CD4-positive, alpha-beta T cell treated with Interleukin-4 for 1 hour (primary cell): ENCODE measurements around the gene IPO5.
A peak's percentile ranks its signal among the peaks of the same experiment; 100 is the strongest.
"Not testable (repeated sequence)": the region's sequence is repeated elsewhere in the genome, so short reads cannot be mapped to it uniquely, and the experiment has no call there.

Experiments used
- DNase-seq, 2 donors: peaks; one replicate each; pipeline ENCODE4 v3.0.0-alpha.2; 2020 to 2022

IPO5 gene

GRCh38 chr13:97951376-97951775 is 2.1 kb upstream of the IPO5 start:
- no peak for DNase-seq

DNA sequence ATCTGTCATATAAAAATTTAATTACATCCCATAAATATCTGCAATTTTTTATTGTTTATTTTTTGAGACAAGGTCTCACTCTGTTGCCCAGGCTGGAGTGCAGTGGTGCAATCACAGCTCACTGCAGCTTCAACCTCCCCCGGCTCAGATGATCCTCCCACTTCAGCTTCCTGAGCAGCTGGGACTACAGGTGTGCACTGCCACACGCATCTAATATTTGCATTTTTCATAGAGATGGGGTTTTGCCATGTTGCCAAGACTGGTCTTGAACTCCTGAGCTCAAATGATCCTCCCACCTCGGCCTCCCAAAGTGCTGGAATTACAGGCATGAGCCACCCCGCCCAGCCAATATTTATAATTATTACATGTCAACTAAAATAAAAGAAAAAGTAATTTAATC is 644 bp upstream of the IPO5 start:
- not testable (repeated sequence) for DNase-seq

- no peak for DNase-seq
These were observed 7.9 kb downstream of the IPO5 start for GRCh38 chr13:97961340-97961739.

- DNase-seq = no peak
These were observed 9.4 kb downstream of the IPO5 start for GRCh38 chr13:97962887-97963286.

- no peak for DNase-seq
These were observed 13.8 kb downstream of the IPO5 start for GRCh38 chr13:97967226-97967625.

GRCh38 chr13:97967948-97968347 is 14.5 kb downstream of the IPO5 start:
- DNase-seq = no peak

GRCh38 chr13:97971519-97971918 is 18.0 kb downstream of the IPO5 start:
- DNase-seq = no peak

- DNase-seq = no peak
These were observed 21.3 kb downstream of the IPO5 start for GRCh38 chr13:97974773-97975172.

- no peak for DNase-seq
These were observed 21.9 kb downstream of the IPO5 start for GRCh38 chr13:97975280-97975847.

GRCh38 chr13:97975848-97976609 is 22.6 kb downstream of the IPO5 start:
- DNase-seq = peak; percentile 90 to 91

DNA sequence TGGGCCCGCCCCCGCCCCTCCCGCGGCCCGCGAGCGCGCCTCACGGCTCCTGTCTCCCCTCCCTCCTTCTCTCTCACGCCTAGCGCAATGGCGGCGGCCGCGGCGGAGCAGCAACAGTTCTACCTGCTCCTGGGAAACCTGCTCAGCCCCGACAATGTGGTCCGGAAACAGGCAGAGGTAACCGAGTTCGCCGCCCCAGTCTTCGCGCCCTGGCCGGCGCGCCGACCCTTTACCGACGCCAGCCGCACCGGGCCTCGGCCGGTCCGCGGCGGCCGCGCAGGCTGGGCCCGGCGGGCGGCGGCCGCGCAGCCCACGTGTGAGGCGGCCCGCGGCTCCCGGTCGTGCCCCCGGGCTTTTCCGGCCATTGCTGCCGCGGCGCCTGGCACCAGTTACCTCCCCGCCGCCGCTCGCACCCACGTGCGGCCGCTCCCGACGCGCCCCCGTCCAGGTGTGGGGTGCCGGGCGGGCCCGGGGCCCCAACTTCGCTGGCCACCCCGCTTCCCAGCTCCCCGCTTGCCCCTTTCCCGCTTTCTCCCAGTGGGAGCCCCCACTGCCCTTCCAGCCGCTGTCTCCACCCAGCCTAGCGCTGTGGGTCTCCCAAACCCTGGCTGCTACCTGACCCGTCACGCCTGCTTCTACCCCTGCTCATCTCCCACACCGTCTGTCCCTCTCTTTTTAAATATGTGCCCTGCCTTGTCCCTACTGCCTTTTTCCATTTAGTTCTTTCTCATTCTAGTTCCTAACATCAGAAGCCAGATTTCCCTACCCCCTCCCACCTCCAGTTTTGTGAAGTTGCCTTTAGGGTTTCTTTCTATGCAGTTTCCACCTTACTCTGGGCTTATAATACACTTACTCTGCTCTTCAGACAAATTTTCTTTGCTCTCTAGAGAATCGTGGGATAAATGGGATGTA is 23.4 kb downstream of the IPO5 start:
- DNase-seq = no peak

DNA sequence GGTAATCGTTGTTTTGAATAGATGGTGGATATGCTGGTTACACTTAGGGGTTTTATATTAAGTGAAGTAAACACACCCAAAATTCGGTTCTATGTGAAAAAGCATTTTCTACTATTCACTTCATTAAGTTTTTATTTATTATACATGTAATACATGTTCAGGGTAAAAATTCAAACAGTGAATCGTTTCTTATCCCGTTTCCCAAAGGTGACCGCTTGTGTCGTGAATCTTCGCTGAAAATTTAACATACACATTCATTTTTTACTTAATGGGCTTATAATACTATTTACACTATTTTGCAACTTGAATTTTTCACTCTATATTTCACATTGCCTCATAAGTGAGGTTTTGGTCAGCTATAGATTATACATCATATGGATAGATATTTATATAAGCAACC is 24.5 kb downstream of the IPO5 start:
- no peak for DNase-seq

DNA sequence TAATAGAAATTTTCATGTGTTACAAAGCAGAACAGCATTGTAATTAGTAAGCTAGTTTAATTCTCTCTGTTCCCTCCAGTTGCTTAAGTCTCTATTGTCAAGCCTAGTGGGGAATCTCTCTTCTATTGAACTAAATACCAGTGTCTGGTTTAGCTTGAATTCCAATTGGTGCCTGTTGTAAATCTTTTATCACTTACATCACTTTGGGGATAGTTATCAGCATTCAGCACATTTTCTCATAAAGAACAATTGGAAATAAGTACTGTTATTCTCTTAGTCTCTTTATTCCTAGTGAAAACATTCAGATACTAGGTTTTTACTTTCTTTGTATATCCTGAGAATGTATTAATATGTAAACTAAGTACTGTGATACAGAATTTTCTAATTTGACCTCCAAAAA is 25.2 kb downstream of the IPO5 start:
- no peak for DNase-seq

- DNase-seq = no peak
These were observed 25.6 kb downstream of the IPO5 start for GRCh38 chr13:97979051-97979450.

- no peak for DNase-seq
These were observed 26.1 kb downstream of the IPO5 start for GRCh38 chr13:97979556-97979955.

GRCh38 chr13:97982286-97982685 is 28.8 kb downstream of the IPO5 start:
- DNase-seq = no peak

DNA sequence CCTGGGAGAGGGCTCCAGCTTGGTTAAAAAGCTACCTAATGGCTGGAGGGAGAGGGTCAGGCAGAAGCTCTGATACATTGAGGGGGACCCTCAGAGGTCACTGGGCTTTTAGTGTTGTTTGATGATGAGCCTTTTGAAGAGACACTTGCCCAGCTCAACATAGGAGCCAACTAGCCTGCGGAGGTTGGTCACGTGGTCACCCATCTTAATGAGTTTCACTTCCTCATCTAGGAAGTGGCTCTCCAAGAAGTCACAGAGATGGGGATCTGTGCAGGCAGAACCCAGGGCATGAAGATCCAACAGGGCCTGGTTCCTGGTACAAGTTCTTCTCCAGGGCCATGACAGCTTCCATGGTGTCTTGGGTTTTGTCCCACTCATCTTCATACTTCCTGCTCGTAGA is 33.4 kb downstream of the IPO5 start:
- peak in 1 of 2 donors; percentile 47 for DNase-seq

- no peak for DNase-seq
These were observed 46.2 kb downstream of the IPO5 start for GRCh38 chr13:97999653-98000052.

DNA sequence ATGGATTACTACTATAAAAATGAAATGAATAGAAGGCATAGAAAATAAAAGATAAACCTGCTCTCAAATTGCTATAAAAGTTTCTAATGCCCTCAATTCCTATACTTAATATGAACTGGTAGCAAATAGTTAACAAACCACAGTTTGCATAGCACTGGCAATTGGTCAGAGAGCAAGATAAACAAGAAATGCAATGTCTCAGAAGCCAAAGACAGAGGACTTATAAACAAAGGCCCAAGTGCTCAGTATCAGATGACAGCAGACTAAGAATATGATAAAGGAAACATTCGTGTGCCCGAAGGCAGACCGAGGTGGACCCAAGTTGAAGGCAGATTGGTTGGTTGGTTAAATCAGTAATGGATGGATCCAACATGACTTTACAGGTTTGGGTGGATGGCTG is 50.6 kb downstream of the IPO5 start:
- no peak for DNase-seq

DNA sequence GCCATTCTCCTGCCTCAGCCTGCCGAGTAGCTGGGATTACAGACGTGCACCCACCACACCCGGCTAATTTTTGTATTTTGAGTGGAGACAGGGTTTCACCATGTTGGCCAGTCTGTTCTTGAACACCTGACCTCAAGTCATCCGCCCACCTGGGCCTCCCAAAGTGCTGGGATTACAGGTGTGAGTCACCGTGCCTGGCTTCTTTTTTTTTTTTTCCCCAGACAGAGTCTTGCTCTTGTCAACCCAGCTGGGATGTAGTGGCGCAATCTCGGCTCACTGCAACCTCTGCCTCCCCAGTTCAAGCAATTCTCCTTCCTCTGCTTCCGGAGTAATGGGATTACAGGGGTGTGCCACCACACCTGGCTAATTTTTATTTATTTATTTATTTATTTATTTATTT is 51.5 kb downstream of the IPO5 start:
- not testable (repeated sequence) for DNase-seq

DNA sequence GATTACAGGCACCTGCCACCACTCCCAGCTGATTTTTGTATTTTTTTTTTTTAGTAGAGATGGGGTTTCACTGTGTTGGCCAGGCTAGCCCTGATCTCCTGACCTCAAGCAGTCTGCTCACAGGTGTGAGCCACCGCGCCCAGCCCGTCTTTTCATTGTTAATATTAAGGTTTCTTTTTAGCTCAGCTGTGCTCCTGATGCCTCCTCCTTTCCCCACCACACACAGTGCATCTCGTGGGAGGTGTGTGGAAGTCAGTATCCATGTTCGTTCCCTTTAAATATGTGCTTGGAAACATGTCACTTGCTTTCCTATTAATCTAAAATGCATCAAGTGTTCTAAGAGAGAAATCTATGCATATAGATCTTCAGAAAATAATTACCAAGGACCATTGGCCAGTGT is 53.5 kb downstream of the IPO5 start:
- DNase-seq = no peak

- DNase-seq = no peak
These were observed 59.8 kb downstream of the IPO5 start for GRCh38 chr13:98013241-98013640.

- DNase-seq = no peak
These were observed 61.3 kb downstream of the IPO5 start for GRCh38 chr13:98014766-98015165.

- no peak for DNase-seq
These were observed 64.8 kb downstream of the IPO5 start for GRCh38 chr13:98018293-98018692.
